GM12878 (cell line): ENCODE measurements around the gene CTPS1. TPM values are rescaled to one million over a fixed set of nuclear protein-coding genes. Genes with fewer than 3 reads are reported as not detected.

Experiments used
- ATAC-seq: fragments of 200-7000 bp; cut with Tn5 transposase; 3 replicates; pipeline ENCODE4 v1.9.1; 2020; ENCODE audit warnings: mild to moderate bottlenecking, moderate library complexity
- BruUV-seq: library from RNA; stranded (reverse); fragments of 400-500 nt; replicated peaks from 2 replicates; lab custom pipeline; 2021; lab: Mats Ljungman, UMichigan
- CTCF ChIA-PET: fragments of 300-600 bp; sonication (Branson Sonifier 250); formaldehyde crosslinking; extraction: SDS; loops from one replicate; lab custom pipeline; 2021; ENCODE audit warnings: inconsistent platforms; lab: Yijun Ruan, JAX
- POLR2A ChIA-PET: fragments of 350-600 bp; formaldehyde crosslinking; extraction: SDS; loops from one replicate; lab custom pipeline; 2021; ENCODE audit warnings: inconsistent platforms; lab: Charles Lee
- RAD21 ChIA-PET: fragments of 300-600 bp; sonication (Branson Sonifier 250); formaldehyde crosslinking; loops from one replicate; lab custom pipeline; 2023; ENCODE audit warnings: antibody characterized with exemption; ENCODE audit not compliant: unreplicated experiment; lab: Charles Lee
- SMC1A ChIA-PET: fragments of 300-600 bp; sonication (Branson Sonifier 250); formaldehyde crosslinking; loops from one replicate; lab custom pipeline; 2023; ENCODE audit not compliant: unreplicated experiment, uncharacterized antibody; lab: Charles Lee
- DNase-seq: peaks from one replicate; pipeline ENCODE4 v3.0.0-alpha.2; 2011; ENCODE audit warnings: low read depth, low spot score
- FAIRE-seq: peaks from 3 replicates; lab custom pipeline; 2011; peaks lifted over from hg19 to GRCh38; lab: Jason Lieb, UNC
- H2AFZ ChIP-seq: 2 replicates; pipeline ENCODE4 v1.6.0; 2011; ENCODE audit warnings: low read depth, low read length, control low read depth; ENCODE audit not compliant: control insufficient read depth
- H3K27ac ChIP-seq: 2 replicates; pipeline ENCODE4 v1.5.1; 2011; ENCODE audit warnings: control low read depth; ENCODE audit not compliant: control insufficient read depth, insufficient read depth
- H3K27me3 ChIP-seq, 2 experiments: replicated peaks in 1 of 2; 2 replicates each; pipeline versions ENCODE4 v1.6.0 to v1.6.1; 2011; ENCODE audit warnings: low read length in 1 of 2; ENCODE audit not compliant: control insufficient read depth in 2 of 2, insufficient read depth in 2 of 2
- H3K36me3 ChIP-seq, 2 experiments: 2 replicates each; pipeline ENCODE4 v1.5.1; 2011; ENCODE audit warnings: low read length in 1 of 2; ENCODE audit not compliant: control insufficient read depth in 2 of 2, insufficient read depth in 2 of 2
- H3K4me1 ChIP-seq: 2 replicates; pipeline ENCODE4 v1.6.1; 2011; ENCODE audit warnings: mild to moderate bottlenecking, low read length, moderate library complexity, mixed read lengths; ENCODE audit not compliant: control insufficient read depth, insufficient read depth
- H3K4me2 ChIP-seq: 2 replicates; pipeline ENCODE4 v1.6.0; 2011; ENCODE audit warnings: control low read depth; ENCODE audit not compliant: control insufficient read depth, insufficient read depth
- H3K4me3 ChIP-seq: fragments of 200-600 bp; sonication (generic); 2 replicates; pipeline ENCODE4 v1.5.1; 2016
- H3K79me2 ChIP-seq: 2 replicates; pipeline ENCODE4 v1.6.0; 2011; ENCODE audit warnings: low read length; ENCODE audit not compliant: control insufficient read depth, insufficient read depth
- H3K9ac ChIP-seq: 2 replicates; pipeline ENCODE4 v1.8.0; 2011; ENCODE audit warnings: low read length, control low read depth, mixed read lengths; ENCODE audit not compliant: control insufficient read depth, insufficient read depth
- H3K9me3 ChIP-seq: replicated peaks from 3 replicates; pipeline ENCODE4 v1.5.1; 2011; ENCODE audit warnings: mild to moderate bottlenecking, low read length; ENCODE audit not compliant: control insufficient read depth, insufficient read depth
- H4K20me1 ChIP-seq: 2 replicates; pipeline ENCODE4 v1.6.0; 2011; ENCODE audit not compliant: control insufficient read depth, insufficient read depth
- CBFB ChIP-seq: IDR thresholded peaks from 2 replicates; pipeline ENCODE4 v1.6.1; 2016; ENCODE audit warnings: antibody characterized with exemption, low read depth
- HSF1 ChIP-seq: fragments of 150-350 bp; IDR thresholded peaks from 2 replicates; pipeline ENCODE4 v1.6.1; 2014; ENCODE audit warnings: mild to moderate bottlenecking, low read depth, low read length
- IKZF2 ChIP-seq, 2 experiments: fragments of 450-650 bp; IDR thresholded peaks; 2 replicates each; pipeline ENCODE4 v1.6.1; 2017; ENCODE audit warnings: mild to moderate bottlenecking in 2 of 2, moderate library complexity in 2 of 2
- JUND ChIP-seq: IDR thresholded peaks from 2 replicates; pipeline ENCODE4 v1.6.1; 2012; ENCODE audit warnings: low read depth, mild to moderate bottlenecking, low read length, improper control_type of control experiment, moderate library complexity
- NRF1 ChIP-seq: conservative IDR thresholded peaks from 2 replicates; pipeline ENCODE4 v1.6.1; 2011; ENCODE audit warnings: mild to moderate bottlenecking, low read depth, low read length, improper control_type of control experiment
- SMAD1 ChIP-seq: fragments of 450-650 bp; IDR thresholded peaks from 2 replicates; pipeline ENCODE4 v1.6.1; 2018; ENCODE audit warnings: mild to moderate bottlenecking, low read depth; ENCODE audit not compliant: partially characterized antibody
- SRF ChIP-seq, 2 experiments: IDR thresholded peaks; 2 replicates each; pipeline ENCODE4 v1.6.1; 2011; ENCODE audit warnings: low read depth in 2 of 2, low read length in 2 of 2, mild to moderate bottlenecking in 1 of 2, moderate library complexity in 1 of 2
- ZNF384 ChIP-seq: IDR thresholded peaks from 2 replicates; pipeline ENCODE4 v1.6.1; 2012; ENCODE audit warnings: low read depth, mild to moderate bottlenecking, low read length, improper control_type of control experiment, borderline replicate concordance
- ZZZ3 ChIP-seq: IDR thresholded peaks from 2 replicates; pipeline ENCODE4 v1.6.1; 2011; ENCODE audit warnings: low read depth; ENCODE audit not compliant: control insufficient read depth, insufficient read length
- WGBS: methylation state at CpG from one replicate; pipeline ENCODE4 v1.1.6; 2016; ENCODE audit warnings: low lambda C conversion rate; ENCODE audit not compliant: insufficient replicate concordance, insufficient coverage; ENCODE audit errors: missing lambda C conversion rate; 5-methylcytosine and 5-hydroxymethylcytosine counted together
- in situ Hi-C: fragments of 300-500 bp; cut with MboI; formaldehyde crosslinking; loops from 9 replicates; pipeline ENCODE4 v1.14.3; 2018; ENCODE audit warnings: mixed read lengths
- intact Hi-C: fragments of 100-400 bp; cut with micrococcal nuclease; formaldehyde crosslinking; loops from one replicate; pipeline ENCODE4 v1.14.2; 2022; ENCODE audit not compliant: unreplicated experiment
- polyA plus RNA-seq, 11 experiments: library from polyadenylated mRNA; depleted of rRNA in 4 of 11; unstranded in 6 of 11; stranded (reverse) in 5 of 11; fragments of >200 nt; fragmentation: Nextera tagmentation in 4 of 11; fragmentation: Illumina TruSeq in 1 of 11; extraction: Ambion mirVana in 4 of 11; extraction: Trizol in 1 of 11; gene quantifications; 1 replicate in 1 of 11; 2 replicates in 10 of 11; pipeline versions ENCODE4 v1.2.1 to v1.2.3, GENCODE V29; 2011 to 2016; ENCODE audit warnings: inconsistent platforms in 2 of 11, missing spikeins in 2 of 11, low read depth in 1 of 11
- total RNA-seq, 4 experiments: library from RNA; depleted of rRNA in 3 of 4; stranded (reverse); fragments of >200 nt in 3 of 4; fragmentation: Illumina TruSeq in 1 of 4; extraction: Trizol in 1 of 4; gene quantifications; 2 replicates each; pipeline versions ENCODE4 v1.2.1 to v1.2.3, GENCODE V29; 2013 to 2021
- TF ChIP-seq, protein P1 (sequence below): fragments of 450-650 bp; IDR thresholded peaks from 2 replicates; pipeline ENCODE4 v1.6.1; 2016; ENCODE audit warnings: mild to moderate bottlenecking
- TF ChIP-seq, protein P2 (sequence below): fragments of 150-350 bp; IDR thresholded peaks from 2 replicates; pipeline ENCODE4 v1.6.1; 2016; ENCODE audit warnings: low read depth, low read length

The CTPS1 gene
- total and polyA plus RNA-seq, 10 of the 15 experiments (the other 5 are each of a cell fraction or from before 2014, with no cell fraction given) = 27.5 to 106 (median 62.8) TPM

GRCh38 chr1:41051022-41051421 lies 71.5 kb downstream of the CTPS1 start:
- intact Hi-C loops = no loop called here
- SMC1A ChIA-PET = interaction anchor here (0.7 kb wide), 1 partner anchor 13 kb away, joined by 3 read pairs; no protein-coding TSS in a partner anchor
- TF ChIP-seq, protein P1, sequence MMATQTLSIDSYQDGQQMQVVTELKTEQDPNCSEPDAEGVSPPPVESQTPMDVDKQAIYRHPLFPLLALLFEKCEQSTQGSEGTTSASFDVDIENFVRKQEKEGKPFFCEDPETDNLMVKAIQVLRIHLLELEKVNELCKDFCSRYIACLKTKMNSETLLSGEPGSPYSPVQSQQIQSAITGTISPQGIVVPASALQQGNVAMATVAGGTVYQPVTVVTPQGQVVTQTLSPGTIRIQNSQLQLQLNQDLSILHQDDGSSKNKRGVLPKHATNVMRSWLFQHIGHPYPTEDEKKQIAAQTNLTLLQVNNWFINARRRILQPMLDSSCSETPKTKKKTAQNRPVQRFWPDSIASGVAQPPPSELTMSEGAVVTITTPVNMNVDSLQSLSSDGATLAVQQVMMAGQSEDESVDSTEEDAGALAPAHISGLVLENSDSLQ = no peak
- TF ChIP-seq NRF1 (no peak), SRF (IDR thresholded peaks at IDR 0.05; ENCODE audit: low read depth in 2 of 2, low read length in 2 of 2) (no peak), ZZZ3 (no peak), CBFB (no peak), JUND (no peak), SMAD1 (no peak), HSF1 (no peak), ZNF384 (no peak), IKZF2 (IDR thresholded peaks at IDR 0.05) (no peak)
- TF ChIP-seq, protein P2, sequence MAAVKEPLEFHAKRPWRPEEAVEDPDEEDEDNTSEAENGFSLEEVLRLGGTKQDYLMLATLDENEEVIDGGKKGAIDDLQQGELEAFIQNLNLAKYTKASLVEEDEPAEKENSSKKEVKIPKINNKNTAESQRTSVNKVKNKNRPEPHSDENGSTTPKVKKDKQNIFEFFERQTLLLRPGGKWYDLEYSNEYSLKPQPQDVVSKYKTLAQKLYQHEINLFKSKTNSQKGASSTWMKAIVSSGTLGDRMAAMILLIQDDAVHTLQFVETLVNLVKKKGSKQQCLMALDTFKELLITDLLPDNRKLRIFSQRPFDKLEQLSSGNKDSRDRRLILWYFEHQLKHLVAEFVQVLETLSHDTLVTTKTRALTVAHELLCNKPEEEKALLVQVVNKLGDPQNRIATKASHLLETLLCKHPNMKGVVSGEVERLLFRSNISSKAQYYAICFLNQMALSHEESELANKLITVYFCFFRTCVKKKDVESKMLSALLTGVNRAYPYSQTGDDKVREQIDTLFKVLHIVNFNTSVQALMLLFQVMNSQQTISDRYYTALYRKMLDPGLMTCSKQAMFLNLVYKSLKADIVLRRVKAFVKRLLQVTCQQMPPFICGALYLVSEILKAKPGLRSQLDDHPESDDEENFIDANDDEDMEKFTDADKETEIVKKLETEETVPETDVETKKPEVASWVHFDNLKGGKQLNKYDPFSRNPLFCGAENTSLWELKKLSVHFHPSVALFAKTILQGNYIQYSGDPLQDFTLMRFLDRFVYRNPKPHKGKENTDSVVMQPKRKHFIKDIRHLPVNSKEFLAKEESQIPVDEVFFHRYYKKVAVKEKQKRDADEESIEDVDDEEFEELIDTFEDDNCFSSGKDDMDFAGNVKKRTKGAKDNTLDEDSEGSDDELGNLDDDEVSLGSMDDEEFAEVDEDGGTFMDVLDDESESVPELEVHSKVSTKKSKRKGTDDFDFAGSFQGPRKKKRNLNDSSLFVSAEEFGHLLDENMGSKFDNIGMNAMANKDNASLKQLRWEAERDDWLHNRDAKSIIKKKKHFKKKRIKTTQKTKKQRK = no peak
- peaks cover 4% of the 10 kb centered on the region; the same call in 1 of the 2 replicates for H3K4me1 ChIP-seq
- no peaks in the 10 kb centered on the region for H3K79me2 ChIP-seq
- no TSS peak for BruUV-seq
- H3K4me3 ChIP-seq = no peak overlapping the region
- no peak overlapping the region for H3K9ac ChIP-seq
- WGBS = 96% methylated on average over 1 of the region's 1 CpG
- DNase-seq = no peak
- H3K36me3 ChIP-seq = peaks cover 8 to 12% of the 10 kb centered on the region in 2 experiments; a peak in 3 of 4 replicates
- RAD21 ChIA-PET = no interaction called here
- POLR2A ChIA-PET = no interaction called here
- H3K9me3 ChIP-seq = no peaks in the 10 kb centered on the region
- no peak overlapping the region for H2AFZ ChIP-seq
- CTCF ChIA-PET = interaction anchor here (0.6 kb wide), 1 partner anchor 427 kb away, joined by 3 read pairs; no protein-coding TSS in a partner anchor
- H4K20me1 ChIP-seq = no peaks in the 10 kb centered on the region
- FAIRE-seq = no peak
- H3K27ac ChIP-seq = no peak overlapping the region
- no peak for ATAC-seq
- in situ Hi-C loops = no loop called here
- no peak overlapping the region for H3K4me2 ChIP-seq
- no peaks in the 10 kb centered on the region for H3K27me3 ChIP-seq
